WTC11 (cell line): ENCODE measurements around the gene TM9SF3.

Source experiments
- CTCF ChIP-seq: fragments of 200-600 bp; IDR thresholded peaks from 2 replicates; pipeline ENCODE4 v1.8.0; 2022; ENCODE audit warnings: antibody characterized with exemption
- MAX ChIP-seq: sonication (generic); formaldehyde crosslinking; IDR thresholded peaks from 2 replicates; pipeline ENCODE4 v1.8.0; 2022; ENCODE audit warnings: mild to moderate bottlenecking, missing genetic modification reagents
- STAT6 ChIP-seq: sonication (generic); formaldehyde crosslinking; conservative IDR thresholded peaks from 2 replicates; pipeline ENCODE4 v1.8.1; 2023; ENCODE audit warnings: mild to moderate bottlenecking, low read depth, missing genetic modification reagents, moderate library complexity
- ZMAT4 ChIP-seq: fragments of 250-450 bp; sonication (Bioruptor Pico); IDR thresholded peaks from 2 replicates; pipeline ENCODE4 v1.9.0; 2021; ENCODE audit warnings: mild to moderate bottlenecking

- TF ChIP-seq CTCF (no peak), STAT6 (CRISPR knock-in tag) (no peak), ZMAT4 (CRISPR knock-in tag) (no peak), MAX (CRISPR knock-in tag) (no peak)
These were observed 54.3 kb downstream of the TM9SF3 start for GRCh38 chr10:96532523-96532922.
